Measurements from ENCODE around the gene FIBP.

The FIBP gene

DNA sequence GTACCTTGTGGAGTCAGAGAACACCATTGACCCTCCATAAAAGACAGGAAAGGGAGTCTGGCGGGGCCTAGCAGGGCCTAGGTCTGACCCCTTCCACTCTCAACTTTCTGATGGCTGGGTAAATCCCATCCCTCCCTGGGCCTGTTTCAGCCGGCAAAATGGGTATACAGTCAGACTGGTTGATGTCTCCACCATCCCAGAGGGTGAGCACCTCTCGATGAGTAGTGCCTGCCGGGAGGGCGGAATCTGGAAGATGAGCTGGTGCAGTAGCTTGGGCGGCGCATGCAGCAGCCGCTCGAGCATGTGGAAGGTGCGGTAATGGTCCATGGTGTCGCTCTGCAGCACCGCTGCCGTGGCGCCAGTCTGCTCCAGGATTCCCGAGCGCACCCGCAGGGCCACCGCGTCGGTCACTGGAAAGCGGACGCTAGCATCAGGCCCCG is 528 bp downstream of the FIBP start:
- DNase-seq (ENCODE audit: low read depth): no peak

DNA sequence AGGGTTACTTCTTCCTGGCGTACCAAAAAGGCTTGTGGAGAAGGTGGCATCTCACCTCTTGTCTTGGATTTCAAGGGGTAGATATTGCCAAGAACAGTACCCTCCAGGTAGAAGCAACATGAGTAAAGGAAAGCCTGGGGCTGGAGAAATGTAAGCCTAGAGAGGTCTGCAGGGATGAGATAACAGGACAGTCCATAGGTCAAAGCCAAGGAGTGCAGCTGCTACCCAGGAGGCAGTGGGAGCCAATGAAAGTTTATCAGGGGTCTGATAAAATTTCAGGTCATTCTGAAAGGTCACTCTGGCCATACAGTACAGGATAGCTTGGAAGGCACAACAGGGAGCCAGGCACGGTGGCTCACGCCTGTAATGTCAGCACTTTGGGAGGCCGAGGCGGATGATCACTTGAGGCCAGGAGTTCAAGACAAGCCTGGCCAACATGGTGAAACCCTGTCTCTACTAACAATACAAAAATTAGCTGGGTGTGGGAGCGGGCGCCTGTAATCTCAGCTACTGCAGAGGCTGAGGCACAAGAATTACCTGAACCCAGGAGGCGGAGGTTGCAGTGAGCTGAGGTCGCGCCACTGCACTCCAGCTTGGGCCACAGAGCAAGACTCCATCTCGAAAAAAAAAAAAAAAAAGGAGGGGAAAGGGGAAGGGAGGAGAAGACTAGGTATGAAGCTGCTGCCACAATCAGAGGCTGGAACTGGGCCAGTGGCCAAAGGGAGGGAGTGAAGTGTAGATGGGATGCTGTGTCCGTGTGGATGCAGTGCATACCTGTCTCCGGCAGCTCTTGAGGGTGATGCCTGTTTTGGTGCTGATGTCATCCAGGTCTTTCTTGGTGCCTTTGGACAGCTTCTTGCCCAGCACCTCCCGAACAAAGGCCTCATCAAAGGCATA is 1.2 kb downstream of the FIBP start:
- DNase-seq (ENCODE audit: low read depth): no peak

GRCh38 chr11:65885808-65886536 is 2.3 kb downstream of the FIBP start:
- DNase-seq (ENCODE audit: low read depth): no peak

GRCh38 chr11:65885231-65885630 is 3.0 kb downstream of the FIBP start:
- no peak for DNase-seq (ENCODE audit: low read depth)

GRCh38 chr11:65884716-65885092 is 3.6 kb downstream of the FIBP start:
- DNase-seq (ENCODE audit: low read depth): peak; percentile 60

- no peak for DNase-seq (ENCODE audit: low read depth)
Measured at GRCh38 chr11:65883786-65884715, 4.2 kb downstream of the FIBP start.

- no peak for DNase-seq (ENCODE audit: low read depth)
Measured at GRCh38 chr11:65883058-65883761, 5.1 kb downstream of the FIBP start.

DNA sequence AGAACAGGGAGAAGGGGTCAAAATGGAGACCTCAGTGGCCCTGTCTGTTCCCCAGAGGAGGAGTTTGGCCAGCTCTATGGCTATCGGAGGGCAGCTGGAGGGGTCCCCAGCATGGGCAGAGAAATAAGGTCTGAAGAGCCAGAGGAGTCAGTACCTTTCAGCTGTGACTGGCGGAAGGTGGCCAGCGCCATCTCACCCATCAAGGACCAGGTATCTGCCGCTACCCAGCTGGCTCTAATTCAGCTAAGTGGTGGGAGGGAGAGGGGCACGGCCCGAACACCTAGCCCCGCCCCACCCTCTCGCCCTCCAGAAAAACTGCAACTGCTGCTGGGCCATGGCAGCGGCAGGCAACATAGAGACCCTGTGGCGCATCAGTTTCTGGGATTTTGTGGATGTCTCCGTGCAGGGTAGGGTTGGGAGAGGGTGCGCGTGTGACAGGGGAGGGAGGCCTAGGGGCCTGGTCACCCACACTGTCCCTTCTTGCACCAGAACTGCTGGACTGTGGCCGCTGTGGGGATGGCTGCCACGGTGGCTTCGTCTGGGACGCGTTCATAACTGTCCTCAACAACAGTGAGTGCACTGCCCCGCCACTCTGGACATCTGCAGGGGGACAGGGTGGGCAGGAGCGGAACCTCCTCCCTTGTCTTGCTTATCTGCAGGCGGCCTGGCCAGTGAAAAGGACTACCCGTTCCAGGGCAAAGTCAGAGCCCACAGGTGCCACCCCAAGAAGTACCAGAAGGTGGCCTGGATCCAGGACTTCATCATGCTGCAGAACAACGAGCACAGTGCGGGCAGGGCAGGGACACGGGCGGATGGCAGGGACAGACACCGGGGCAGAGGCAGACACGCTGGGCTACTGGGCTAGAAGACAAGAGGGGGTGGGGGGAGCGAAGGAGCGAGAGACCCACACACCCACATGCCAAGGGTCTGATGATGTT is 5.9 kb downstream of the FIBP start:
- DNase-seq (ENCODE audit: low read depth): no peak

GRCh38 chr11:65880844-65881421 is 7.3 kb downstream of the FIBP start:
- no peak for DNase-seq (ENCODE audit: low read depth)

GRCh38 chr11:65880027-65880426 is 8.2 kb downstream of the FIBP start:
- no peak for DNase-seq (ENCODE audit: low read depth)

DNA sequence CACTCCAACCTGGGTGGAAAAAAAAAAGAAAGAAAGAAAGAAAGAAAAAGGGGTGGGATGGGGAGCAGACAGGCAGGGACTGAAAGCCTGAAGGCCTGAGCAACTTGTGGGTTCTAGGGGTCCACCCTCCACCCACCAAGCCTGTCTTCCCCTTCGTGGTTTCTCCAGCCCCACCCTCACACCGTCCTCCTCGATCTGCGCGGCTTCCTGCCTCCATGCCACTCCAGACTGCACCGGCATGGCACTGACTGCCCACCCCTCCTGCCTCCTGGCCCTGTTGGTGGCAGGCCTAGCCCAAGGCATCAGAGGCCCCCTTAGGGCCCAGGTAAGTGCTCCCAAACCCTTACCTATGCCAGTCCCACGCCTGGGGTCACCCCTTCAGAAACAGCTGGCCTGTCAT is 8.7 kb downstream of the FIBP start, which contains the start of gene CTSW:
TSS of gene CTSW (plus strand) at position 221 of the 400 bp plus-strand sequence. CDS start at position 239, 18 bp downstream.
- DNase-seq (ENCODE audit: low read depth): no peak

DNA sequence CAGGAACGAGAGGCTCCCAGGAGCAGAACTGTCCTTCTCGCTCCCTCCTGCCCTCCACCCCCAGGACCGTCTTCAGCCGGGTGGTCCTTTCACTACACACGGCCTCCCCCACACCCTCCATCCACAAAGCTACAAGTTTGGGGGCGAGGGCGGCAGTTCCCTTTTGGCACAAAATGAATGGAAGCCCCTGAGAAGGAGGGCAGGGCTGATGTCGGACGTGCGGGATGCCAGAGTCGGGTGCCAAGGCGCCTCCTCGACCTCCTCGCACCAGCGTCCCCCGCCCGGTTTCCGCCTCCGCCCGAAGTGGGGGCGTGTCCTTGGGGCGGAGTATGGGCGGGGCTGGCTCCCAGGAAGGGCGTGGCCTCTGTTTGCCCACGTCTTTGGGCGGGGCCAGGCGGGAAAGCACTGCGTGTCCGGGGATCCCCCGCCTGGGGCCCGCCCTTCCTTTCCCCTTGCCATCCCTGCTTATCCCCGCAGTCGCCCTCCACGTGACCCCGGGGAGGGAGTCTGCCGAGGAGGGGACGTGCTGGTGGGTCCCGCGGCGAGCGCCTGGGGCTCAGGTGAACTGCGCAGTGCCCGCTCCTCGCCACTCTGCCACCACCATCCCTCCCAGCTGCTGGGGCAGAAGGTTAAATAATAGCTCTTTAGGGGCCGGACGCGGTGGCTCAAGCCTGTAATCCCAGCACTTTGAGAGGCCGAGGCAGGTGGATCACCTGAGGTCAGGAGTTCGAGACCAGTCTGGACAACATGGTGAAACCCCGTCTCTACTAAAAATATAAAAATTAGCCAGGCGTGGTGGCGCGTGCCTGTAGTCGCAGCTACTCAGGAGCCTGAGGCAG is 14.7 kb downstream of the FIBP start:
- DNase-seq (ENCODE audit: low read depth): peak; percentile 95

DNA sequence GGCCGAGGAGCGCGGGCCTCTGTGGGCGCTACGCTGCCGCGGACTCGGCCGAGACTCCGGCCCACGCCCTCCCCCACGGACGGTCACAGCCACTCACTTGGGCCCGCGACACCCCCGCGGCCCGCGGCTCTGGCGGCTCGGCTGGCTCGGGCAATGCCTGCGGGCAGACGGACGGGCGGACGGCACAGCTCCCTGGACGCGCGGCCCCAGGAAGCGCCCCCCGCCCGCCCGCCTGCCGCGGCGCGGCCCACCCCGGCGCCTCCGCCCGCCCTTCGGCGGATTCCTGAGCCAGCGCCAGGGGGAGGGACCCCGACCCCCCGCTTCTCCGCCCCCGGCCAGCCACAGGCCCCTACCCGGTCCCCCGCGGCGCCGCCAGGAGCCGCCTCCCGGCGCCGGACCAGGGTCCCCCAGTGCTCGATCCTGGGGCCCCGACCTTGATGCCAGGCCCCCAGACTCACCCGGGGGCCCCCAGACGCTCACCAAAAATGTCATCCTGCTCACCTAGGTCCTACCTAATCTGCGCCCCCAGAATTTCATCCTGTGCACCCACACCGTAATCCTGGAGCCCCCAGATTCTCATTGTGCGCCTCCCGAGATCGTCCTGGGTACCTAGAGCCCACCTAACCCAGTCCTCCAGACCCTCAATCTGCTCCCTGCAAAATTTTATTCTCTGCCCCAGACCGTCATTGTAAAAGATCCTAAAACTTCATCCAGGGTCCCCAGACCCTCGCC is 15.5 kb downstream of the FIBP start, which contains the start of gene EFEMP2:
TSS of gene EFEMP2 (minus strand) at position 215 of the 732 bp plus-strand sequence. CDS start 446 bp downstream, outside the sequence.
- DNase-seq (ENCODE audit: low read depth): no peak

DNA sequence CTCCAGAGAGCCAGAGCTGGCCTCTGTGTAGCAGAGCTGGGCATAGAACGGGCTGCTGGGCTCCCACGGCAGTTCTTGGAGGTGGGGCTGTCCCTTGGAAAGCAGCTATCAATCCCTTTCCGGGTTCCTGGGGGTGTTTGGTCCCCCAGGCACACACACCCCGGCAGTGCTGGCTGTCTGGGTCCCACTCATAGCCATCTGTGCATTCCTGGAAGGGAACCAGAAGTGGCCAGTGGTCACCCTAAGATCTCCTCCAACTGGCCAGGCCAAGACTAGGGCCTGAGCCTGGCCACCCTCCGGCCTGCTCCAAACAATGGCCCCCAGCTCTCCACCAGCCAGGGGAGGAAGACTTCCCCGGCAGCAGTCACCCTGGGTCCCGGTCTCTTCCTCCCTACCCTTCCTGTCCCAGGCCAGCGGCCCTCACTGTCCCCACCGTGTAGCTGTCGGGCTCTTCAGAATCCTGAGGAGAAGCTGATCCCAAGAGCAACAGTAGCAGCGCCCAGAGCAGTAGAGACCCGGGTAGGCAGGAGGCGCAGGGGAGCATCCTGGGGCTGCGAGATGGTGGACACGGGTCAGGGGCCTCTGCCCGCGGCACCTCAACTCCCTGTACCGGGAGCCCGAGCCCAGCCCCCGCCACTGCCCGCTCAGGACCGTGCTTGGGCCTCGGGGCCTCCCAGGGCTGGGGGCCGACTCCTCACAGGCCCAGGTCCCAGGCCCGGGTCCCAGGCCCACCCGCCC is 16.3 kb downstream of the FIBP start:
- DNase-seq (ENCODE audit: low read depth): no peak

DNA sequence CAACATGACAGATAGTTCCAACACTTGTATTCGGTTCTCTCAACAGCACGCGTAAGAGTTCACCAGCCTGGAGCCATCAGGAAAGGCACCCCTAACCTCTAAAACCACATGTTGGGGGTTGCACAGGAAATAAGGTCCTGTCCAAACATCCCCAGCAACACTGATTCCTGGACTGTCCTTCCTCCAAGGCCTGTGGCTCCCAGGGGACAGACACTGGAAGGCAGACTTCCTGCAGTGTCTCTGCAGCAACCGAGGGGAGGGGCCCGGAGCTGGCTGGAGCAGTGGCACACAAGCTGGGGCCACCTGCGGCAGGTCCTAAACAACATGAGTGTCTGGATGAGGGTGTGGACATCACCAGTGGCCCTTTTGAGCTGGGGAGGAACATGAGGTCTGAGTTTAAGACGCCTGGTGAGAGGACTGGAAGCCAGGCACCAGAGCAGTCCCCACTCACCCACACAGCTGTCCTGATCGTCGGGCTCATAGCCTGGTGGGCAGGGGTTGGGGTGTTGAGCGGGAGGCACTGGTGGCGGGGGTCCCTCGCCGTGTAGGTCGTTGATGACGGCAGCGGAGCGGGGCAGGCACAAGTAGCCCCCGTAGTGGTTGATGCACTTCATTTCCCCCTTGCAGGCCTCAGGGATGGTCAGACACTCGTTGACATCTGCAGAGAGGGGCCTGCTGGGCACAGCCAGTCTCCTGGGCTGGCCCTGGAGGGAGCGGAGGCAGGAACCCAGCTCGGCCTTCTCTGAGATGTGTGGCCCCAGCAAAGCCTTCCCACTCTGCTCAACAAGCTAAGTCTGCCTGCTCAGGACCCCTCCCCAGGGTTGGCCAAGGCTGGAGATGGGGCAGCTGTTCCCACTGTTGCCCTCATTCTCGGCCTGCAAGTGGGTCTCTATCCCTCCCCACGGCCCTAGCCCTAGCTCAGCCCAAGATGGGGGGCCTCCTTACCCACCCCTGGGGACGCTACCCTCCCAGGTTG is 17.3 kb downstream of the FIBP start:
- no peak for DNase-seq (ENCODE audit: low read depth)

DNA sequence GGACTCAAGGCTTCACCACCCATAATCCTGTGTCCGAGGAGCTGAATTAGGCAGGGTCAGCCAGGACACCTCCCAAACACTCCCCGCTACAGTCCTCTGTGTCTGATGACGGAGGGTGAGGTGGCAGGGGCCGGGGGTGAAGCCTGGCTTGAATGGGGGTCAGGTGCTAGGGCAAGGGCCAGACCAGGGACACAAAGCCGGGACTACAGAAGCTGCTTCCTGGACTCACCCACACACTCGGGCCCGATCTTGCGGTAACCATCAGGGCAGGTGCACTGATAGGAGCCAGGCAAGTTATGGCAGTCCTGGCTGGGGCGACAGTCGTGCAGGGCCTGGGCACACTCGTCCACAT is 18.0 kb downstream of the FIBP start:
- no peak for DNase-seq (ENCODE audit: low read depth)
